Common myeloid progenitor, CD34-positive (primary cell): Measurements from ENCODE around the gene TMEM247.

Experiments used
- CTCF ChIA-PET: fragments of 350-600 bp; sonication (Branson Sonifier 250); formaldehyde crosslinking; loops from one replicate; lab custom pipeline; 2021; ENCODE audit warnings: antibody characterized with exemption; lab: Charles Lee
- POLR2A ChIA-PET: fragments of 350-600 bp; sonication (Branson Sonifier 250); formaldehyde crosslinking; loops from one replicate; lab custom pipeline; 2021; ENCODE audit warnings: antibody characterized with exemption; lab: Charles Lee
- DNase-seq, 3 donors: peaks; one replicate each; pipeline versions ENCODE4 v3.0.0 to v3.0.0-alpha.2; 2013
- H3K27ac ChIP-seq, 2 experiments: 1 replicate in 1 of 2; 2 replicates in 1 of 2; pipeline ENCODE4 v1.7.0; 2013; ENCODE audit warnings: inconsistent platforms in 2 of 2, low read length in 2 of 2, mild to moderate bottlenecking in 2 of 2, low read depth in 1 of 2, moderate library complexity in 1 of 2; ENCODE audit not compliant: severe bottlenecking in 2 of 2, insufficient read depth in 1 of 2, poor library complexity in 1 of 2
- H3K27me3 ChIP-seq, 5 experiments: replicated peaks in 2 of 5; 1 replicate in 3 of 5; 2 replicates in 2 of 5; pipeline versions ENCODE4 v1.6.1 to v1.7.0; 2013; ENCODE audit warnings: low read length in 4 of 5, mild to moderate bottlenecking in 2 of 5, moderate library complexity in 2 of 5, inconsistent platforms in 1 of 5; ENCODE audit not compliant: insufficient read depth in 5 of 5, control insufficient read depth in 4 of 5
- H3K36me3 ChIP-seq, 4 experiments: 1 replicate in 2 of 4; 2 replicates in 2 of 4; pipeline versions ENCODE4 v1.6.1 to v1.7.0; 2013; ENCODE audit warnings: low read length in 3 of 4, control low read depth in 1 of 4, mild to moderate bottlenecking in 1 of 4; ENCODE audit not compliant: control insufficient read depth in 4 of 4, insufficient read depth in 4 of 4
- H3K4me1 ChIP-seq, 4 experiments: 1 replicate in 3 of 4; 2 replicates in 1 of 4; pipeline versions ENCODE4 v1.6.1 to v1.7.1; 2013; ENCODE audit warnings: low read length in 3 of 4, mild to moderate bottlenecking in 3 of 4, control low read depth in 1 of 4, inconsistent platforms in 1 of 4, moderate library complexity in 1 of 4; ENCODE audit not compliant: control insufficient read depth in 4 of 4, insufficient read depth in 4 of 4; ENCODE audit errors: control extremely low read depth in 1 of 4
- H3K4me3 ChIP-seq, 7 experiments: 1 replicate in 4 of 7; 2 replicates in 3 of 7; pipeline versions ENCODE4 v1.5.1 to v1.7.0; 2013; ENCODE audit warnings: mild to moderate bottlenecking in 7 of 7, low read length in 6 of 7, moderate library complexity in 6 of 7, inconsistent platforms in 2 of 7, low read depth in 2 of 7, control low read depth in 1 of 7; ENCODE audit not compliant: insufficient read depth in 4 of 7, control insufficient read depth in 1 of 7; ENCODE audit errors: extremely low read depth in 1 of 7
- H3K9me3 ChIP-seq, 5 experiments: 1 replicate in 4 of 5; 2 replicates in 1 of 5; pipeline versions ENCODE4 v1.6.1 to v1.7.1; 2013; ENCODE audit warnings: low read length in 4 of 5, mild to moderate bottlenecking in 2 of 5, inconsistent platforms in 1 of 5, low read depth in 1 of 5, moderate library complexity in 1 of 5; ENCODE audit not compliant: control insufficient read depth in 4 of 5, insufficient read depth in 2 of 5; ENCODE audit errors: control extremely low read depth in 1 of 5
- WGBS: methylation state at CpG from one replicate; pipeline ENCODE4 v1.1.5; 2013; ENCODE audit not compliant: insufficient coverage; 5-methylcytosine and 5-hydroxymethylcytosine counted together

Gene TMEM247

DNA sequence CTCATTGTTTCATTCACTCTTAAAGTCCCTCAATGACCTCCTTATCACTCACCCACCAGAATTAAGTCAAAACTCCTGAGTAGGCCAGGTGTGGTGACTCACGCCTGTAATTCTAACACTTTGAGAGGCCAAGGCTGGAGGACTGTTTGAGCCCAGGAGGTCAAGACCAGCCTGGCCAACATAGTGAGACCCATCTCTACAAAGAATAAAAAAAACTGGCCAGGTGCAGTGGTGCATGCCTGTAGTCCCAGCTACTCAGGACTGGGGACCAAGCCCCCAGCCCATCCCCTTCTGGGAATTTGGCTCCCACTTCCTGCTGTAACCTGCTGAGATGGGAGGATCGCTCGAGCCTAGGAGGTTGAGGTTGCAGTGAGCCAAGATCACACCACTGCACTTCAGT, 28.9 kb downstream of the TMEM247 start:
- Histone ChIP-seq H3K27ac (no peak overlapping the region), H3K36me3 (no peaks in the 10 kb centered on the region), H3K4me1 (peaks cover 0 to 6% (median 0%) of the 10 kb centered on the region in 4 experiments), H3K4me3 (no peak overlapping the region), H3K9me3 (no peaks in the 10 kb centered on the region), H3K27me3 (no peaks in the 10 kb centered on the region)
- WGBS: 100% methylated on average over 3 of the region's 3 CpGs
- POLR2A ChIA-PET: no interaction called here
- DNase-seq: no peak
- CTCF ChIA-PET: no interaction called here

DNA sequence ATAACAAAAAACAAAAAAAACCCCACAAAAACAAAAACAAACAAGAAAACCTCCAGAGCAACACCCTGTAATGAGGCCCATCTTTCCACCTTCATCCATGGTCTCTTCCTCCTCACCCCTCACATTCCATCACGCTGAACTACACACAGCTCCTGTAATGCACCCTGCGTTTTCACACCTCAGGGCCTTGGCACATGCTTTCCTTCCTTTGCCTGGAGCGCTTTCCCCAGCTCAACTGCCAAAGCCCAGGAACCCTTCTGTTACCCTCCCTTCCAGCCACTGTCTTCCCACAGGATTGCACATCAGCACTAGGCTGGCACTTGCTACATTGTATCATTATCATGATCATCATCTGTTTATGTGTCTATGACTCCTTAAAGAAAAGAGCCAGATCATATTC, 29.4 kb downstream of the TMEM247 start:
- POLR2A ChIA-PET: no interaction called here
- H3K4me1 ChIP-seq: peaks cover 0 to 6% (median 0%) of the 10 kb centered on the region in 4 experiments
- H3K4me3 ChIP-seq: no peak overlapping the region
- CTCF ChIA-PET: no interaction called here
- 100% methylated on average over 3 of the region's 3 CpGs for WGBS
- H3K27ac ChIP-seq: no peak overlapping the region
- no peaks in the 10 kb centered on the region for H3K36me3 ChIP-seq
- DNase-seq: no peak
- H3K9me3 ChIP-seq: no peaks in the 10 kb centered on the region
- no peaks in the 10 kb centered on the region for H3K27me3 ChIP-seq

DNA sequence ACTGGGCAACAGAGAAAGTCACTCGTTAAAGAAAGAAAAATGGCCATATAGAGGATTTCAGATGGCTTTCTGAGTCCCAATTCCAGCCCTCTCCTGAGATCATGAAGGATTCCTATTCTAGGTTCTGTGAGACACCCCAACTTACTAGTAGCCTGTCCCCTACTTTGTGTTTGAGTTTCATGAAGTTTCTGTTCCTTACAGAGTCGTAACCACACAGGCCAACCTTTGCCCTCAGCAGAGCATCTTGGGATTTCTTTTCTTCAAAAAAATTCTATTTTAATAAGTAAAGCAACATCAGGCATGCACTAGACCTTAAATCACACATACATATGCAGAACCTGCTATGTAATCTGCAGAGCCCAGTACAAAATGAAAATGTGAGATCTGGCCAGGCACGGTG, 30.4 kb downstream of the TMEM247 start:
- CTCF ChIA-PET: interaction anchor here (0.9 kb wide), 1 partner anchor 10 kb away, joined by 3 read pairs; no protein-coding TSS in a partner anchor
- WGBS: 83% methylated on average over 1 of the region's 3 CpGs

DNA sequence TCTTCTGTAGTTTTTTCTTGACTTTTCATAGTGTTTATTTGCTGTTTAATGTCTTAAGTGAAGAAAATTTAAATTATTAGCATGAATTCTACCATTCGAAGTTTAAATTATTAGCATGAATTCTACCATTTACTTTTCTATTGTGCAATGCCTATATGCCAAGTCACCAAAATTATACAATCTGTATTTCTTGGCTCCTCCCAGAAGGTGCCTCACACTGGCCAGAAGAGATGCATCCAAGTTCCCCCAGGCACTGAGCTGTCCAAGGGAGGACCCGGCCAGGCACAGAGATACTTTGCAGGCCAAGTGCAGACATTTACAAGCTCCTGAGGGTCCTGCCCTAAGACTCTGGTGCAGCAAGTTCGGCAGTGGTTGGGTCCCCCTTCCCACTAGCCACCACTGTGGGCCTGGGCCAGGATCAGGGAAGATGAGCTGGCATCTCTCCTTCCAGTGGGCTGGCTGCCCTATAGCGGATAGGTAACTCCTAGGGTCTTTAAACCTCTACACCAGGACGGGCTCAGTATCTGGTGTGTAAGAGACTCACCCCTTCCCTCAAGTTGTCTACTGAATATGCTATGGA, 31.3 kb downstream of the TMEM247 start:
- no peak for DNase-seq
- peaks cover 0 to 10% (median 0%) of the 10 kb centered on the region in 5 experiments for H3K9me3 ChIP-seq
- no peak overlapping the region for H3K4me3 ChIP-seq
- WGBS: 100% methylated on average over 3 of the region's 5 CpGs
- CTCF ChIA-PET: interaction anchor here (0.9 to 1.6 kb wide), 2 partner anchors 9 to 29 kb away, joined by 3 to 4 read pairs; no protein-coding TSS in a partner anchor
- H3K36me3 ChIP-seq: no peaks in the 10 kb centered on the region
- no peaks in the 10 kb centered on the region for H3K27me3 ChIP-seq
- POLR2A ChIA-PET: no interaction called here
- peaks cover 0 to 6% (median 0%) of the 10 kb centered on the region in 4 experiments for H3K4me1 ChIP-seq
- no peak overlapping the region for H3K27ac ChIP-seq

More for the DNA sequence above, 30.4 kb downstream of the TMEM247 start:
- peaks cover 0 to 6% (median 0%) of the 10 kb centered on the region in 4 experiments for H3K4me1 ChIP-seq
- no peak overlapping the region for H3K4me3 ChIP-seq
- POLR2A ChIA-PET: no interaction called here
- no peak overlapping the region for H3K27ac ChIP-seq
- no peak for DNase-seq
- H3K9me3 ChIP-seq: peaks cover 0 to 4% (median 0%) of the 10 kb centered on the region in 5 experiments
- no peaks in the 10 kb centered on the region for H3K36me3 ChIP-seq
- no peaks in the 10 kb centered on the region for H3K27me3 ChIP-seq

DNA sequence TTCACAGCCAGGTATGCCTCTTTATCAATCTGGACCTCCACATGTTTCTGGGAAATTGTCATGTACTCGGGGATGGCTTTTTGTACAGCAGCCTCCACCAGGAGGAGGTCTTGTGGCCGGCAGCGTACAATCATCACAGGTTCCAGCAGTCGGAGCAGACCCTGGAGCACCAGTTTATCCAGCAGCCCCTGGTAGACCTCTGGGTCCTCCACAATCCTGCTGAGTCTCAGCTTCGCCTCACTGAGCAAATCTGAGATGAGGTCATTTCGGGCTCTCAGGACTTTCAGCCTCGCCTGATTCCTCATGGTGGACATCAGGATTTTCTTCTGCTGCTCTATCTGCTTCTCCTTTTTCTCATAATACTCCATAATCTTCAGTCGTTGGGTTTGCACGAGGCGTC, 32.8 kb downstream of the TMEM247 start:
- H3K4me1 ChIP-seq: no peaks in the 10 kb centered on the region
- peaks cover 0 to 23% (median 0%) of the 10 kb centered on the region in 5 experiments for H3K9me3 ChIP-seq
- H3K4me3 ChIP-seq: no peak overlapping the region
- no peak overlapping the region for H3K27ac ChIP-seq
- DNase-seq: no peak
- WGBS: 96% methylated on average over 9 of the region's 10 CpGs
- no peaks in the 10 kb centered on the region for H3K27me3 ChIP-seq
- POLR2A ChIA-PET: no interaction called here
- CTCF ChIA-PET: interaction anchor here (1.6 to 2.0 kb wide), 2 partner anchors 22 to 31 kb away, joined by 4 to 7 read pairs; no protein-coding TSS in a partner anchor
- no peaks in the 10 kb centered on the region for H3K36me3 ChIP-seq

DNA sequence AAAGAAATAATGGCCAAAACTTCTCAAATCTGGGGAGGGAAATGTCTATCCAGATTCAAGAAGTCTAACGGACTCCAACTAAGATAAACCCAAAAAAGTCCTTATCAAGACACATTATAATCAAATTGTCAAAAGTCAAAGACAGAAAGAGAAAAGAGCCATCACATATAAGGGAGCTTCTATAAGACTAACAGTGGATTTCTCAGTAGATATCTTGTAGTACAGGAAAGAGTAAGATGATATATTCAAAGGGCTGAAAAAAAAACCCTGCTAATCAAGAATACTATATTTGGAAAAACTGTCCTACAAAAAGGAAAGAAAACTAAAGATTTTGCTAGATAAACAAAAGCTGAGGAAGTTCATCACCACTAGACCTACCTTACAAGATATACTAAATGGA, 35.4 kb downstream of the TMEM247 start:
- no peaks in the 10 kb centered on the region for H3K36me3 ChIP-seq
- no peak overlapping the region for H3K27ac ChIP-seq
- H3K4me3 ChIP-seq: no peak overlapping the region
- H3K4me1 ChIP-seq: no peaks in the 10 kb centered on the region
- peaks cover 0 to 27% (median 1%) of the 10 kb centered on the region in 5 experiments for H3K9me3 ChIP-seq
- WGBS: no CpG with 5 or more reads among the region's 1 CpG
- POLR2A ChIA-PET: no interaction called here
- CTCF ChIA-PET: interaction anchor here (0.7 to 2.0 kb wide), 4 partner anchors 10 to 21 kb away, joined by 3 to 8 read pairs (median 4); no protein-coding TSS in a partner anchor
- DNase-seq: no peak
- H3K27me3 ChIP-seq: no peaks in the 10 kb centered on the region

DNA sequence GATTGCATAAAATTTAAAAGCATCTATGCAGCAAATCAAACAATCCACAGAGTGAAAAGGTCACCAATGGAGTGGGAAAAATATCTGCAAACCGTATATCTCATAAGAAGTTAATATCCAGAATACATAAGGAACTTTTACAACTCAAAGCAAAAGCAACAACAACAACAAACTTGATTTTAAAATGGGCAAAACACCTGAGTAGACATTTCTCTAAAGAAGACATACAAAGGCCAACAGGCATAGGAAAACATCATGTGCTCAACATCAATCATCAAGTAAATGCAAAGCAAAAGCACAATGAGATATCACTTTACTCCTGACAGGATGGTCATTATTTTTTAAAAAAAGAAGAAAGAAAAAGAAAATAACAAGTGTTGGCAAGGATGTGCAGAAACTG, 38.1 kb downstream of the TMEM247 start:
- Histone ChIP-seq H3K27ac (no peak overlapping the region), H3K27me3 (no peaks in the 10 kb centered on the region), H3K36me3 (no peaks in the 10 kb centered on the region), H3K4me1 (peaks cover 0 to 3% (median 0%) of the 10 kb centered on the region in 4 experiments), H3K9me3 (peaks cover 0 to 27% (median 1%) of the 10 kb centered on the region in 5 experiments), H3K4me3 (no peak overlapping the region)
- POLR2A ChIA-PET: no interaction called here
- WGBS: no CpG with 5 or more reads among the region's 1 CpG
- no peak for DNase-seq
- CTCF ChIA-PET: interaction anchor here (1.2 kb wide), 1 partner anchor 19 kb away, joined by 3 read pairs; no protein-coding TSS in a partner anchor
